HG02870 (cell line): Measurements from ENCODE around the gene MRPS10.
"Not testable (repeated sequence)": the region's sequence is repeated elsewhere in the genome, so short reads cannot be mapped to it uniquely, and the experiment has no call there.

ENCODE experiments used
- ATAC-seq: cut with Tn5 transposase; IDR thresholded peaks from one replicate; pipeline ENCODE4 v1.9.1; 2021; ENCODE audit warnings: mild to moderate bottlenecking, moderate library complexity; ENCODE audit not compliant: unreplicated experiment

Gene MRPS10

DNA sequence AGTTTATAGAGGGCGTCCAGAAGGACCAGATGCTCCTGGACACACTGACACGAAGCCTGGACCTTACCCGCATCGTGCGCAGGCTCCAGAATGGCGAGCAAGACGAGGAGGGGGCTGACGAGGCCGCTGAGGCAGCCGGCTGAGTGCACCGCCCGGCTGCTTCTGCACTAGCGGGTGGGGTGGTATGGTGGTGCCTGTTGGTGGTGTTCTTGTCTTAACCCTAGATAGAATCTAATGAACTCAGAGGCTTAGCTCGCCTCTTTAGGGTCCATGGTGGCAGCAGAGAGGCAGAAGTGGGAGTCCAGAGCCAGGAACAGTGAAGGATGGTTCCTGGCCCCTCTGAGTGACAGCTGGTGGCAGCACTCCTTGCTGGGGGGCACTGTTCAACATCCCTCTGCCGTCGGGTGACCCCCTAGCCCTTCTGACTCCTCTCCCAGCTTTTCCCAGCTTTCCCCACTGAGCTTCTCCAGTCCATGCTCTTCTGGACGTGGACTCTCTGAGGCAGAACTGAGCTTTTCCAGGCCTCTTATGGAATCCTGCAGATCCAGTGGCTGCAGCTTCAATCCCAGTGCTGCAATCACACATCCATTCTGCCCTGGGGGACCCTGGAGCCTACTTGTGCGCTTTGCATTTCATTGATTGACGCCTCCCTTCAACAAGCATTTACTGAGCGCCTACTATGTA is 38.3 kb downstream of the MRPS10 start:
- no peak for ATAC-seq

- ATAC-seq, result no peak
Measured at GRCh38 chr6:42177514-42178364, 39.9 kb downstream of the MRPS10 start.

DNA sequence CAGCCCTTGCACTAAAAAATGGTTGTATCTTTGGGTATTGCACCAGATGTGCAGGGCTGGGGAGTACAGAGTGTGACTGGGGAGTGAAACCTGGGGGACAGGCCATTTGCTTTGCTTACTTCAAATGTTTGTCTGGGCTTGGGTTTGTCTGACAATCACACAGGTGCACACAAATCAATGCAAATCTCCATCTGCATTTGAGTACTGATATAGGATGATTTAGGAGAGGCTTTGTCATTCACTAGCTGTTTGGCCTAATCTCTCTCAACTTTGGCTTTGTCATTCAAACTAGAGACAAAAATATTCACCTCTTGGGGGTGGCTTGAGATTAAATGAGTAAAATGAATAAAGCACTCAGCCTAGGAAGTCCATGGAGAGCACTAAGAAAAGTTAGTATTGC is 40.7 kb downstream of the MRPS10 start:
- ATAC-seq, result no peak

DNA sequence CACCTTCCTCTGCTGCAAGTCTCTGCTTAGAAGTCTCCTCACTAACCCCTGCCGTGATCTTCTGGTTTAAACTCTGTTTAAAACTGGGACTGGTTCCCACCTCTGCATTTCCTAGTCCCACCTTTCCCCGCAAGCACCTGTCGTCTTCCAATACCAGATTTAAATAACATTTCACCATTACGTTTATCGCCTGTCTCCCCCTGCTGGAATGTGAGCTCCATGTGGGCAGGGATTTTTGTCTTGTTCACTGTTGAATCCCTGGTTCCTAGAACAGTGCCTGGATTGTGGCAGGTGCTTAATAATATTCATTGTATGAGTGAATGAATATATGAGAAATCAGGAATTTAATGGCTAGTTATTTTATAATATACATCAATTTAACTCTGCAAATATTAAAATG is 41.8 kb downstream of the MRPS10 start:
- no peak for ATAC-seq

DNA sequence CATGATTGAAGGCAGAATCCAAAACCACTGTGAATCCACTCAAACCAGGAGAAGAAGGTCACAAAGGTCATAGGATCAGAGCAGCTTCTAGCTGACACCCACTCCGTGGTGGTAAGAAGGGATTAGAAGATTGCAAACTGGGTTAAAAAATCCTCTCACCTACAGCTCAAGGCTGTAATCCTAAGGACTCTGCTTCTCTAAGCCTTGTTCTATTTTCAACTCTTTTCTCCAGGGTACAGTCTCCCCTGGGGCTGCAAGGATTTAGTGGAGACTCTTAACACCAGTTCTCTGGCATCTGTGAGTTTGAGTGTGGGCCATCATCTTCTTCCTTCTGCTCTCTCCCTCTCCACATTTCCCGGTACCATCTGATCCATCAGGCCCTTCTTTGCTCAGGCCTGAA is 44.6 kb downstream of the MRPS10 start, which contains the start of gene GUCA1A:
Gene GUCA1A (plus strand): TSS at position 264 of the 400 bp plus-strand sequence. CDS start 250 bp downstream, outside the sequence.
- no peak for ATAC-seq

- ATAC-seq, result no peak
Measured at GRCh38 chr6:42171813-42172581, 45.7 kb downstream of the MRPS10 start.

DNA sequence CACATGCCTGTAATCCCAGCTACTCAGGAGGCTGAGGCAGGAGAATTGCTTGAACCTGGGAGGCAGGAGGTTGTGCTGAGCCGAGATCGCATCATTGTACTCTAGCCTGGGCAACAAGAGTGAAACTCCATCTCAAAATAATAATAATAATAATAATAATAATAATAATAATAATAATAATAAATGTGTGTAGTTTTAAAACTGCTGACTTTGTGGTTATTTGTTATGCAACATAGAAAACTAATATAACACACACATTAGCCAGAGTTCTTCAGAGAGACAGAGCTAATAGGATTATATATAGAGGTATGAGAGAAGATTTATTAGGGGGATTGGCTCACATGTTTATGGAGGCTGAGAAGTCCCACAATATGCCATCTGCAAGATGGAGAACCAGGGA is 47.9 kb downstream of the MRPS10 start:
- ATAC-seq, result not testable (repeated sequence)

DNA sequence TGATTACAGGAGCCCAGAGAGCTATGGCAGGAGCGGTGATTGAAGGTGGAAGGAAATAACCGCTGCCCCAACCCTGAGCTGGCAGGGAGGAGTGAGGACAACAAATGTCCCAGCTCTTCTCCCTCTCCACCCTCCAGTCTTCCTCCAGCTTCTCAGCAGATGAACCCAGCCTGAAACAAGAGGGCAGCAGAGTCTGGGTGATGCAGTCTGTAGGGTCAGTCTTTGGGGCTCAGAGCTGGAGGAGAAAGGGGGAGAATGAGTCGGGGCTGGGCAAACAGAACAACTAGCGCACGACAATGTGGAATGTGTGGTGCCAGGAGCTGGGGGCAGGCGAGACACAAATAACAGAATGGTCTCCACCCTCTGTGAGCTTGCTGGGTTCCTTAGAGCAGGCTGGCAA is 49.0 kb downstream of the MRPS10 start:
- ATAC-seq, result no peak

- ATAC-seq, result no peak
Measured at GRCh38 chr6:42166444-42167141, 51.1 kb downstream of the MRPS10 start.

- no peak for ATAC-seq
Measured at GRCh38 chr6:42165016-42165415, 52.6 kb downstream of the MRPS10 start.

GRCh38 chr6:42163981-42164380 is 53.7 kb downstream of the MRPS10 start:
- no peak for ATAC-seq

- ATAC-seq, result no peak
Measured at GRCh38 chr6:42162812-42163211, 54.8 kb downstream of the MRPS10 start.

GRCh38 chr6:42162384-42162783 is 55.3 kb downstream of the MRPS10 start:
- no peak for ATAC-seq

DNA sequence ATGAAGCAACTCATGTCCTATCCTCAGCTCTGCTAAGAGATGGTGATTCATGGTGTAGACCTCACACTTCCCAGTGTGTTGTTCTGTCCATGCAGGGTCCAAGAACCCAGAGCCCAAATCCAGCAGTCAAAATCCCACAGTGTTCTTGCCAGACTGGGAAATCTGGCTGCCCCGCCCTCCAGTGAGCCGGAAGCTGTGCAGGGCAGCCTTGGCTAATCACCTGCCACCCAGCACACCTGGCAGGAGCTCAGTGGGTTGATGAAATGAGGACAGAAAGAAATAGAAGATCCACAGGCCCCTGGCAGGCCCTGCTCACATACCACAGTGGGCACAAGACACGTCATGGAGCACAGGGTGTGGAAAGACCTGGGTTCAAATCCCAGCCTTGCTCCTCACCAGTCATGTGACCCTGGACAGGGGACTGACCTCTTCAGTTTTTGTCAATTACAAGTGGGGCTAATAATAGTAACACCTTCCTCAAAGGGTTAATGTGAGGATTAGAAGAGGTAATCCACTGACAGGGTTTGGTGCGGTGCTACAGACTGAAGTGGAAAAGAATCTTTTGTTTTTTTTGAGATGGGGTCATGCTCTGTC is 58.1 kb downstream of the MRPS10 start:
- ATAC-seq, result no peak

- ATAC-seq, result no peak
Measured at GRCh38 chr6:42158631-42159030, 59.0 kb downstream of the MRPS10 start.

GRCh38 chr6:42158011-42158410 is 59.6 kb downstream of the MRPS10 start:
- no peak for ATAC-seq
